H1 (cell line): ENCODE measurements around the gene SERHL2. TPM values are rescaled to one million over a fixed set of nuclear protein-coding genes. Genes with fewer than 3 reads are reported as not detected.

Source experiments
- ATF2 ChIP-seq: IDR thresholded peaks from 2 replicates; pipeline ENCODE4 v1.6.1; 2012; ENCODE audit warnings: low read length, inconsistent platforms
- CBX8 ChIP-seq: fragments of 300-800, 300-1000 bp; sonication (generic); IDR thresholded peaks from 2 replicates; pipeline ENCODE4 v1.7.1; 2016; ENCODE audit warnings: low read depth, low read length, borderline replicate concordance
- EP300 ChIP-seq, 2 experiments: IDR thresholded peaks; 1 replicate in 1 of 2; 2 replicates in 1 of 2; pipeline ENCODE4 v1.6.1; 2011 to 2012; ENCODE audit warnings: low read depth in 2 of 2, low read length in 2 of 2, mild to moderate bottlenecking in 2 of 2, borderline replicate concordance in 1 of 2, inconsistent platforms in 1 of 2, moderate library complexity in 1 of 2
- GABPA ChIP-seq: IDR thresholded peaks from 2 replicates; pipeline ENCODE4 v1.6.1; 2011; ENCODE audit warnings: mild to moderate bottlenecking, low read length, moderate library complexity, borderline replicate concordance; ENCODE audit not compliant: insufficient read depth
- HDAC6 ChIP-seq: IDR thresholded peaks from one replicate; pipeline ENCODE4 v1.7.1; 2012; ENCODE audit warnings: low read depth, mild to moderate bottlenecking, inconsistent platforms, low read length, moderate library complexity
- SP1 ChIP-seq: IDR thresholded peaks from 2 replicates; pipeline ENCODE4 v1.6.1; 2011; ENCODE audit warnings: low read depth, low read length
- polyA plus RNA-seq, 7 experiments: library from polyadenylated mRNA; depleted of rRNA in 3 of 7; stranded (reverse) in 5 of 7; unstranded in 2 of 7; fragments of >200 nt in 5 of 7; fragments of 200-250 nt in 2 of 7; gene quantifications; 1 replicate in 5 of 7; 2 replicates in 1 of 7; 4 replicates in 1 of 7; pipeline versions ENCODE4 v1.2.1 to v1.2.3, GENCODE V29; 2011 to 2013; ENCODE audit warnings: missing spikeins in 2 of 7, mixed read lengths in 2 of 7
- total RNA-seq: library from RNA; stranded (reverse); fragmentation: NEBNext Ultra II Directional; extraction: Animal tissue kit (Norgen Biotek cat#: 25700); gene quantifications from 2 replicates; pipeline ENCODE4 v1.2.1, GENCODE V29; 2021

The SERHL2 gene
- total and polyA plus RNA-seq, 2 of the 8 experiments (the other 6 are each of a cell fraction or from before 2014, with no cell fraction given), result 0.91 TPM; not detected in 1

DNA sequence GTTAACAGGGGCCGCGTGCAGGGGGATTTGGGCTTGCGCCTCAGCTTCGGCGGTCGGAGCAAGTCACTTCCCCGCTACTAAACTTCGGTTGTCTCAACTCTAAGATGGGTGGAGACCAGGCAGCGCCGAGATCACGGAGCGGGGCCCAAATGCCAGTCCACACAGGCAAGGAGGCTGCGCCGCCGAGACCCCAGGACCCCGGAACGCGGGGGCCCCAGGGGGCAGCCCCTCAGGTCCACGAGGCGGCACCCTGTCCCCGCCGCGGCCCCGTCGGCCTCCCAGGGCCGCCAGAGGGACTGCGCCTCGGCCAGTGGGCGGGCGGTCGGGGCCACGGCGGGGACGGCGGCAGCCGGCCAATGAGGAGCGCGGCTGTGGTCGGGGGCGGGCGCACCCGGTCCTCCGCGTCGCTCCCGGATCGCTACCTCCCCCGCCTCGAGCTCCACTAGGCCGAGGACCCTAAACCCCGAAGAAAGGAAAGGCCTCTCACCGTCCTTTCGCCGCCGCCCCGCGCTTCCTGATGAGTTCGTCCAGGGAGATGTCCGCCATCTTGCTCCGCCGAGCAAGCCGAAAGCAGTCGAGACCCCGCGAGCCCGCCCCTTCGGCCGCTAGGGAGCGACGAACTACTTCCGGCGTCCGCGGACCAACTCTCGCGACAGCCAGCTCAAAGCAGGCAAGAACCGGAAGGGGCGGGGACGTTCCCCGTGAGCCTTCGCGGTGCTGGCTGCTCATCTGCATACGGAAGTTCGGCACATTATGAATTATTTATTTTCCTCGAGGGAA, 60.7 kb downstream of the SERHL2 start, which contains the start of gene POLDIP3 (continued):
- TF ChIP-seq GABPA, result peak; percentile 95; the same call in 1 of the 2 replicates
- no peak for TF ChIP-seq ATF2
- TF ChIP-seq SP1, result no peak
- TF ChIP-seq HDAC6, result no peak
- no peak for TF ChIP-seq CBX8
- TF ChIP-seq EP300 (IDR thresholded peaks at IDR 0.05; ENCODE audit: borderline replicate concordance in 1 of 2, low read depth in 2 of 2, low read length in 2 of 2), result no peak
